Endothelial cell of umbilical vein (primary cell): Measurements from ENCODE around the gene VIPR2.

Source experiments
- CTCF ChIP-seq, 2 donors: IDR thresholded peaks; 1 replicate in 1 of 2; 2 replicates in 1 of 2; pipeline ENCODE4 v1.5.1; 2011; ENCODE audit warnings: low read length in 2 of 2, mild to moderate bottlenecking in 2 of 2, moderate library complexity in 2 of 2, control low read depth in 1 of 2, inconsistent platforms in 1 of 2, low read depth in 1 of 2; ENCODE audit not compliant: insufficient read depth in 1 of 2; ENCODE audit errors: extremely low read depth in 1 of 2
- JUN ChIP-seq: IDR thresholded peaks from 2 replicates; pipeline ENCODE4 v1.6.1; 2011; ENCODE audit warnings: borderline replicate concordance, low read depth; ENCODE audit not compliant: insufficient read length, insufficient read depth
- POLR2A ChIP-seq: IDR thresholded peaks from 2 replicates; pipeline ENCODE4 v1.6.1; 2012; ENCODE audit warnings: low read depth, mild to moderate bottlenecking, control low read depth, low read length
- POLR2AphosphoS5 ChIP-seq: IDR thresholded peaks from 2 replicates; pipeline ENCODE4 v1.6.1; 2012; ENCODE audit warnings: low read depth, mild to moderate bottlenecking, control low read depth, low read length, moderate library complexity; ENCODE audit not compliant: insufficient read depth

- TF ChIP-seq CTCF (IDR thresholded peaks at IDR 0.05; ENCODE audit: extremely low read depth in 1 of 2, insufficient read depth in 1 of 2, low read depth in 1 of 2, low read length in 2 of 2) (no peak), POLR2A (no peak), POLR2AphosphoS5 (no peak), JUN (no peak)
Observed at GRCh38 chr7:159094023-159094740, 50.5 kb downstream of the VIPR2 start.
